Colon (tissue), 2 donors: Measurements from ENCODE around the gene FKBP7.
"Not testable (repeated sequence)": the region's sequence is repeated elsewhere in the genome, so short reads cannot be mapped to it uniquely, and the experiment has no call there.

Source experiments
- FAIRE-seq: peaks from 2 replicates; lab custom pipeline; 2012; peaks lifted over from hg19 to GRCh38; lab: Jason Lieb, UNC
- donor health status: control.
- donor health status: control.

Gene FKBP7

DNA sequence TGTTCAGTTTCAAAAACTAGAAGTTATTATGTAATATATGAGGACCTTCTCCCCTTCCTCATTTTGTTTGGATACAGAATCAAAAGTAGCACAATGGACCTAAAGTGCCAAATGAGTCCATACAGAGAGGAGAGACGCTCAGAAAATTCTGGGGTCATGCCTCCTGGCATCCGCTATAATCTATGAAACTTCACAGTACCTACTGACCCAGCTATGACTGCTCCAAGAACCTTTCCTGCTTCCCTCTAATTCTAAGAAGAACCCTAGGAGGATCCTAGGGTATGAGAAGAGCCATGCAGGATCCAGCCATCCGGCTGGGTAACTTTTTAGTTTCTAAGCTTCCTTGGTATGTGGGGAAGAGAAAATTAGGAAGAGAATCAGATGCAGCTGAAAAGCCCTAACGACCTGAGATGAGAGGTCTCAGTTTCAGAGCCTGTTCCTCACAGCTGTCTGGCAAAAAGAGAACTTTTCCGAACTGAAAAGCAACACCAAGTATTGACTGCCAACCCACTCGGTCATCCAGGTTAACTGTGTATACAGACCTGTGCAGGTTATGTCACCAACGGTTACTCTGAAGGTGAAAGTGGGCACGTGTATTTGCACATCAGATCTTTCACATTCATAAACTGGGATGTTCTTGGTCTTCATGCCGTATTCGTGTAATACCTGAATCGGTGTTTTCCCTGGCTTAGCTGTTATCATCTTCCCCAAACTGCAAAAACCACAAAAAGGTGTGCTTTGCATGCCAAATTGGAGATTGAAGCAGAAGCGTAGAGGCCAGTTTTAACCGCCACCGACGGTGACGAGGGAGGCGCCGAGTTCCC lies 28.5 kb downstream of the FKBP7 start:
- no peak for FAIRE-seq

DNA sequence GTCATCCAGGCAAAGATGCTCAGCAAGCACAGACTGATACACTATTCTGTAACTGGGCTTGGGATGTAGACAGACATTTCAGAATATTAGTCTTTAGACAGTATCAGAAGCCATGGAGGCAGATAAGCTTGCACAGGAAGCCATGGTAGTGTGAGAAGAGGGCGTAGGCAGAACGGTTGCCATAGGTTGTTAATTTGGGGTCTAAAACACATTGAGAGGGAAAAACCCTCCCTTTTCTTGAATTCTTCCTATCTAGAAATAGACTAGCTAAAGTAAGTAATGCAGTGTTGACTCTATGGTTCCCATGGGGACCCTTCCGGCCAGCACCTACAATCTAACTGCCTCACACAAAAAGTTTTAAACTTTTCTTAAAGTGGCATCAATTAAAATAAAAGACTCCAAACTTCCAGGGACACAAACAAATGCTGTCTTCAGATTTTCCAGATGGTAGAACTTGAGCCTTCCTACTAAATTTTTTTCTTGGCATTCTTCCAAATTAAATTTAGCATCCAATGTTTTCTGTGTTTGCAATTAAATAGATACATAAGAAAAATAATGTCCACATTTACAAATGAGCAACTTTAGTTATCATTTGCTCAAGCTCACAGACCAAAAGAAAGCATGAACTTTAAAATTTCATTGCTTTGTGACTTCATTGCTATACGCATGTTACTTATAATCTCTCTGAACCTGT lies 29.3 kb downstream of the FKBP7 start:
- no peak for FAIRE-seq

DNA sequence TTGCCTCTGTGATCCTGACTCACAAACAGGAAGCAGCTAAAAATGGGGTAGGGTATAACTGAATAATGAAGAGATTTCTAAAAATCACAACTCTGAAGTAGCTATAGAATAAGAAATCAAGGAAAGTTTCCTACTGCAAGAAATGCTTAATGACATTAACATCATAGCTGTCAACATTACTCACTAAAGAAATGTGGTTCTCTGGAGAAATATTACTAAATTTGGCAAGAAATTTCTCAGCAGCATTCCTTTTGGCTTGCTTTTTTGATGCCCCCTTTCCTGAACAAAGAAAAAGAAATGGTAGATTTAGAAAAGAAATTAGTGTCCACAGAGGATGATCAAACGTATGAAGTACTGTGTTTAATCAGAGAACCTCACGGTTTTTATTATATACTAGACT lies 37.0 kb downstream of the FKBP7 start:
- no peak for FAIRE-seq

DNA sequence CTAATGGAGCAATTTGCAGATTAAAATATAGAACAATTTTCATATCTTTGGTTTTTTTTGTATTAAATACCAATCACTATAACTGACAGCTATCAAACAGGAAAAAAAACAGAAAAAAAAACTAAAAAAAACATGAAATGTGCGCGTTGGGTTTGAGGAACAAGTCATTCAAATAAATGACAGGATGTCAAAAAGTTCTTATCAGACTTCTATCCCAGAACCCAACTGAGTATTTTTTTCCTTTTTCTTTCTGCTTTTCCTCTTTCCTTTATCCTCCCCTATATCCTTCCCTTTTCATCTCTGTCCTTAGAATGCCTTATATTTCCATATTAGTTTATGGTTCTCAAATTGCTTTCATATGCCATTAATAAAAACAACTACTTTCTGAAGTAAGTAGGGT lies 41.7 kb downstream of the FKBP7 start:
- FAIRE-seq: no peak

DNA sequence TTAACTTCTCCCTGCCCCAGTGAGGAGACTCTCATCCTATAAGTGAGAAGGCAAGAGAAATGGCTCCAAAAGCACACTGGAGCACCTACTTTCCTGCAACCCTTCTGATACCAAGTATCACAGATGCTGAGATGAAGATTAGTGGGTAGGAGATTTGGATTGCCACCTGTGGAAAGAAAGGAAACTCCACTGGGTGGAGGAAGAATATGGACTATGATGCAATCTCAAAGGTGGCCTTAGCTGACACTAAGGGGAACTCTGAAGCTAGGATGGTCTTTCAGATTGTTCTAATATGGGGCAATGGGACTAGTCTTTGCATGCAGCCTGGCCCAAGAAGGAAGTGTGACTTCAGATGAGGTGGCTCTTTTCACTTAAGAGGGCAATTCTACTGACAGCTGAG lies 49.1 kb downstream of the FKBP7 start:
- no peak for FAIRE-seq

DNA sequence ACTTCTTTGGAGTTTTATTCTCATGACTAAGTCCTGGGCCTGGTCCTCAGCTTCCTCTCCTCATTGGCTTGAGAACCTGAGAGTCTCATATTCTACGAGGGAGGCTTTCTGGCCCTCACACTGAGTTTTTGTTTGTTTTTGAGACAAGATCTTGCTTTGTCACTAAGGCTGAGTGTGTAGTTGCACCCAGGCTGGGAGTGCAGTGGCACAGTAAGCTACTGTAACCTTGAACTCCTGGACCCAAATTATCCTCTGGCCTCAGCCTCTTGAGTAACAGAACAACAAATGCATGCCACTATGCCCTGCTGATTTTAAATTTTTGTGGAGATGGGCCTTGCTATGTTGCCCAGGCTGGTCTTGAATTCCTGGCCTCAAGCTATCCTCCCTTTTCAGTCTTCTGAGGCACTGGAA lies 50.0 kb downstream of the FKBP7 start:
- no peak for FAIRE-seq

DNA sequence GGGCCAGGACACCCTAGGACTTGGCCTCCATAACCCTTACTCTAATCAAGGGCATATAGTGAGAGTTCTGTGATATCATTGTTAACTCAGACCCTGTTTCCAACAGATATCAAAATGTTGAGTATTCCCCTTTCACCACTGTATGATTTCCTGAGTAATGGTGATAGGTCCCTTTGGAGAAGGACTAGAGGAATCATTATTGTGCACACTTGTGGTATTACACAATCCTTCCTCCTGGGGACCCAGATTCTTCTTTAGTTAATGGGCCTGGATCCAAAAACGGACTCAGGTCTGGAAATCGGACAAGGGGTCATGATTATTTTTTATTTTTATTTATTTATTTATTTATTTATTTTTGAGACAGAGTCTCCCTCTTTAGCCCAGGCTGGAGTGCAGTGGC lies 50.9 kb downstream of the FKBP7 start:
- FAIRE-seq: no peak

DNA sequence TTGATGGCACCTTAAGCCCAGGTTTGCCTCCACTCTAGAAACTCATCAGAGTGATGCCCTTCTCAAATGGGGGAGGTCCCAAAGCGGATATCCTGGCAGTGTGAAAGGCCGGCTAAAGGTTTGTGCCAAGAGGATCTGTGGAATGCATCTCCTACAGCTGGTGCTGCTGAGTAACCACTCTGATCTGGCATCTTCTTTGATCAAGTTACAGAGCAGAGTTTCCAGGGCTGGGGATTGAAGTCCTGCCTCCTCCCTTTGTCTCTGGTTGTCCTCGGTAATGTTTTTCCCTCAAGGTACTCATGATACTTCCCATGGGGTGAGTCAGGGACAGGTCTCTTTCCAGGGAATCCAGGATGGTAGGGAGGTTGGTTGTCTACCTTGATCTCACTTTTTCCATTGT lies 52.0 kb downstream of the FKBP7 start:
- no peak for FAIRE-seq

DNA sequence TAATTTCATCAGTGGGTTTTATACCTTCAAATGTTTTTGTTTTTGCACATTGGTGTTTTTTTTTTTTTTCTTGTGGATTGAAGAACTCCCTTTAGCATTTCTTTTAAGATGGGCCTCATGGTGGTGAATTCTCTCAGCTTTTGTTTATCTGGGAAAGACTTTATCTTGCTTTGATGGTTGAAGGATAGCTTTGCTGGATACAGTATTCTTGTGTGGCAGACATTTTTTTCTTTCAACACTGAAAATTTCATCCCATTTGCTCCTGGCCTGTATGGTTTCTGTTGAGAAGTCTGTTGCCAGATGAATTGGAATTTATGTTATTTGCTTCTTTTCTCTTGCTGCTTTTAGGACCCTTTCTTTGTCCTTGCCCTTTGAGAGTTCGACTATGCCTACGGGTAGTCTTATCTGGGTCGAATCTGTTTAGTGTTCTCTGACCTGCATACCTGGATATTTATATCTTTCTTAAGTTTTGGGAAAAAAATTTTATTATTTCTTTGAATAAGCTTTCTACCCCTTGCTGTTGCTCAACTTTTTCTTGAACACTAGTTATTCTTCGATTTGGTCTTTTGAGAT lies 53.1 kb downstream of the FKBP7 start:
- no peak for FAIRE-seq

DNA sequence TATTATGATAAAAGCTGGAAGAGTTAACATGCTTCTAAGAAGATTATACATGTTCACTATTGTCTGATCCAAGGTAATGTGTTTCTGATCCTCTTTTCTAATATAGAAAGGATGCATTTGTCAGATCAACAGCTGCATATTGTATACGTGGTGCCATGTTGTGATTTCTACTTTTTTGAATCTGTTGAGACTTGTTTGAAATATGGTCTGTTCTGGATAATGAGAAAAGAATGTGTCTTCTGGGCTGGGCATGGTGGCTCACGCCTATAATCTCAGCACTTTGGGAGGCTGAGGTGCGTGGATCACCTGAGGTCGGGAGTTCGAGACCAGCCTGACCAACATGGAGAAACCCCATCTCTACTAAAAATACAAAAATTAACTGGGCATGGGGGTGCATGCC lies 54.7 kb downstream of the FKBP7 start:
- not testable (repeated sequence) for FAIRE-seq

DNA sequence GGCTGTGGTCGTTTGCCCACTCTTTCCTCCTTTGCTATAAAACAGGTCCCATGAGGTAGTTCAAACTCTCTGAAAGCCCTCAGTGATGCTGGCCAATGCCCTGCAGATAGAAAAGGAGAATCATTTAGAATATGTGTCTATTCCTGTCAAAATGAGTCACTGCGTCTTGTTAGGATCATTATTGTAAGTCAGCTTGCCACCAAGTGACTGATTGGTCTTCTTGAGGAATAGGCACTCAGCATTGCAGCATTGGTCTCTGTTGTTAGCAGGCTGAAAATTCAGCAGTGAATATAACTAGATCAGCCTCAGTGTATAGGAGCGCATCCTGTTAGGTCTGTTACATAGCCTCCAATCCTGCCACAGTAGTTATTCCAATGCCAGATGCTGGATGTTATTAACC lies 56.3 kb downstream of the FKBP7 start:
- no peak for FAIRE-seq

DNA sequence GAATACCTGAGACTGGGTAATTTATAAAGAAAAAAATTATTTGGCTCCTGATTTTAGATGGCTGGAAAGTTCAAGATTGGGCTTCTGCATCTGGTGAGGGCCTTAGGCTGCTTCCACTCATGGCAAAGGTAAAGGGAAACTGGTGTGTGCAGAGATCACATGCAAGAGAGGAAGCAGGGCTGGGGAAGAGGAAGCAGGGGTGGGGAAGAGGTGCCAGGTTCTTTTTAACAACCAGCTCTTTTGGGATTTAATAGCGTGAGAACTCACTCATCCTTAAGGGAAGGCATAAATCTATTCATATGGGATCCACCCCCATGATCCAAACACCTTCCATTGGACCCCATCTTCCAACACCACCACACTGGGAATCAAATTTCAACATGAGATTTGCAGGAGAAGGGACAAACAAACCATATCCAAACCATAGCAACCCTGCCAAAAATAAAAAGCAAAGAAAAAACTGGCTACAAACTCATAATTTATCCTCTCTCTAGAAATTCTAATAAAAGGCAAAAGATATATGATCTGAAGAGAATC lies 57.9 kb downstream of the FKBP7 start:
- no peak for FAIRE-seq

DNA sequence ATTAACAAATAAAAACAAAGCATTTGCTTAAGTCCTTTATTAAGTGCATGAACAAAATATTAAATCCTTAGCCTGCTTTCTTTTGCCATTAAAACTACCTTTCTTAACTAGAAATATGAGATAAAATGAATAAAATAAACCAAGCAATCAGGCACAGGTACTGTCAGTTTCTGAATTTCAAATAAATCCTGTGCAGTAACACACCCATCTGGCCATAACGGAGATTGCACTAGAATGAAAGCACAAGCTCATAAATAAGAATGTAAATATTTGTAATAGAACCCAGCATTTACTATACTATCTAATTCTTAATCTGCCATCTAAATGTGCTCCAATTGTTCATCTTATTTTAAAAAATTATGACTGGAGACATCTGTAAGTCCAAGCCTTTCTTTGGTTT lies 59.3 kb downstream of the FKBP7 start:
- FAIRE-seq: no peak

DNA sequence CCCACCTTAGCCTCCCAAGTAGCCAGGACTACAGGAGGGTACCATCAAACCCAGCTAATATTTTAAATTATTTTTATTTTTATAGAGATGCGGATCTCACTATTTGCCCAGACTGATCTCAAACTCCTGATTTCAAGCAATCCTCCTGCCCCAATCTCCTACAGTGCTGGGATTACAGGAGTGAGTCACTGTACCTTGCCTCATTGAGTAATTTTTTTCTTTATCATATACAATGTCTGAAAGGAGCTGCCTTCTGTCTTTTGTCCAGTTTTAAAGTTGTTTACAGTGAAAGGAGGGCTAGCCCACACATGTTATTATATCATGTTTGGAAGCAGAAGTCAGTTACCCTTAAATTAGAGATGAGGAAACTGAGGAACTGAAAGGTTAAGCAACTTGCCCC lies 60.0 kb downstream of the FKBP7 start:
- FAIRE-seq: no peak

DNA sequence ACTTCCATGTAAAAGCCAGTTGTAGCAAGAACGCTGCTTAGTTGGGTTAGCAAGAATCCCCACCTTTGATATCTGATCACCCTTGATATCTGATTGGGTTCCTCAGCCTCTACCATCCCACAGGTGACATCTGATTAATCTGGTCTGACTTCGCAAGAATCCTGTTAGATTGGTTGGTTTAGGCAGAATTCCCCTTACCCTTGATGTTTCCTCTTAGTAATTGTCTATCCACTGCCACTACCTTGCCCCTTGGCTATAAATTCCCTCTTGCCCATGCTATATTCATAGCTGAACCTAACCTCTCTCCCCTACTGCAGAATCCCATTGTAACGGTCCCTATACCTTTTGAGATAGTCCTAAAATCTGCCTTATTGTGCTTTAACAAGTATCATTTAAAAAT lies 60.5 kb downstream of the FKBP7 start:
- no peak for FAIRE-seq

DNA sequence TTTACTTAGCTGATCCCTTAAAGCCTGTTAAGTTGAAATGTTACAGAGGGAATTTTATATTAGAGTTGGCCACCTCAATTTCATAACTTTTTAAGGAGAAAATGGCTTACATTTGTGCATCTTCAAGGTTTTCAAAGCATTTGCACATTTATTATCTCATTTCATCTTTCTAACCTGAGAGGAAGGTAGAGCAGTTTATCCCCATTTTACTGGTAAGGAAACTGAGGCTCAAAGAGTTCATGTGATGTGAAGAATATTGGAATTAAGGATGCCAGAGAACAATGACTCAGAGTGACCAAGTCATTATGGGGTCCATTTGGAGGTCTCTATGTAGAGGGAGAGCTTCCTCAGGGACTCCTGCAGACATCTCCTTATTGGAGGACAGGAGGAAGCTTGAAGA lies 62.4 kb downstream of the FKBP7 start:
- FAIRE-seq: no peak

DNA sequence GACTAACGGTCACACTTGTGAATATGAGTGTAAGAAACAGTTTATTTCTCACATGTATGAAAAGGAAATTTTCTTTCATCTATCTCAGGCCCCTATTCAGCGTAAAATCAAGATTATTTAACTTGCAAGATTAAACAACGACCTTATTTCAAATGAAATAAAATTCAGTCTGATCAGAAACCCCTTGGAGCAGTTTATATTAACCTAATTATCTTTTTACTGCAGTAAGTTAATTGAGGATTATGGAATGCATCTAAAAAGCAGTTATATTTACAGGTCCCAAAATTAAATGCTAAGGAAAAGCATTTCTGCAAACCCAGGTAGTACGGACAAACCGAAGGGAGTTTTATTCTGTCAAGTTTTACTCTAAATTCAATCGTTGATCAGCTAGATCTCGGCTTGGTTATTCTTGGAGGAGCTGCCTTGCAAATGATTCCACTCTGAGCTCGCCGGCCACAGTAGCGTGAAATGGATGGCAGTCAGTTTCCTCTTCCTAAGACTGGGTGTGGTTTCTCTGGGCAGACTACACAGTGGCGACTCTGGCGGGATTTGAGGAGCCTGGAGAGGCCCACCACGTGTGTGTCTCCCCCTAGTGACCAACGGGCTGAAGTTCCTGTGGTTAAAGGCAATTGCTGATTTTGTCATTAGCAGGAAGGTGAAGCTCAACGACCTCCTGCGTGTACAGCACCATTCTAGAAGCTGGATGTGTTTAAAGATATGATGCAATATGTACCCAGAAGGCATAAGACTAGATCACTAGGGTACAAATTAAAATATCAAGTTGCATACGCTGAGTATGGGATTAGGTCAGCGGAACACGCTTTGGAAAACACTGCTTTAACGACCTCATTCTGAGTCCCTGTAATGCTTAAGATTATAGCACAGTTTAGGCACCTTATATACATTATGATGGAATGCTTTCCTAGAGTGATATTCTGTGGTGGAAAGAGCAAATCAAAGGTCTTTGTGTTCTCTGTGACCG lies 63.8 kb downstream of the FKBP7 start:
- FAIRE-seq: peak; percentile 31
